HG02642 (cell line): ENCODE data around the gene KIAA1191.

Source experiments
- ATAC-seq: cut with Tn5 transposase; IDR thresholded peaks from one replicate; pipeline ENCODE4 v1.9.1; 2021; ENCODE audit warnings: mild to moderate bottlenecking; ENCODE audit not compliant: unreplicated experiment, poor library complexity

KIAA1191 gene

DNA sequence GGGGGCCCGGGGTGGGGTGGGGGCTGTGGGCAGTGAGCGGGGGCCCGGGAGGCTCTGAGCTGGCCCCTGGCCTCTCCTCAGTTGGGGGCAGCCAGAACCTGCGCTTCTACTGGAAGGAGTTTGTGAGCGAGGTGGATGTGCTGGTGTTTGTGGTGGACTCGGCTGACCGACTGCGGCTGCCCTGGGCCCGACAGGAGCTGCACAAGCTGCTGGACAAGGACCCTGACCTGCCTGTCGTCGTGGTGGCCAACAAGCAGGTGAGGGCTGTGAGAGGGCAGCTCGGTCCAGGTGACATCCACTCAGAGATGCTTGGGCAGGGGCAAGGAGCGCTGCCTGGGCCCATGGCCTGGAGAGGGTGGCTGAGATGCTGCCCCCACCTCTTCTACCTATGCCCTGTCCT is 7.2 kb upstream of the KIAA1191 start:
- ATAC-seq = no peak

DNA sequence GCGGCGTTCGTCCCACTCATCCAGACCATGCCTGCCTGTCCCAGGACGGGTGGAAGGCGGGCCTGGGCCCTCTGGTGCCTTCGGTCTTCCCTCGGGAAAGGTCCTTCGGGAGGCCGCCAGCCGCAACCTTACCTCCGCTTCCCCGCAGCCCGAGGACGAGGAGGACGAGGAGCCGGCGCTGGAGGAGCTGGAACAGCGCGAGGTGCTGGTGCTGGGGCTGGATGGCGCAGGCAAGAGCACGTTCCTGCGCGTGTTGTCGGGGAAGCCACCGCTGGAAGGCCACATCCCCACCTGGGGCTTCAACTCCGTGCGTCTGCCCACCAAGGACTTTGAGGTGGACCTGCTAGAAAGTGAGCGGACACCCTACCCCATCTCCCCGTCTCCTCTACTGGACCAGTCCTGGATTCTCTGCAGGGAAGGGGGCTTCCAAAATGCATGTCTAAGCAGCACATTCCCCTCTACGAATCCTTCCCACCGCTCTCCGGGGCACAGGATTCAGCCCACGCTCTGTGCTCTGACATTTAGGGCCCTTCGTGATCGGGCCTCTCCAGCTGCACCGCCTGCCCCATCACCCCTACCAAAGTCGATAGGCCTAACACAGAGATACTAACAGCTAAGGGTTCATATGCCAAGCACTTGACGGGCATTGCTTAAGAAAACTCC is 4.8 kb upstream of the KIAA1191 start:
- ATAC-seq = no peak

DNA sequence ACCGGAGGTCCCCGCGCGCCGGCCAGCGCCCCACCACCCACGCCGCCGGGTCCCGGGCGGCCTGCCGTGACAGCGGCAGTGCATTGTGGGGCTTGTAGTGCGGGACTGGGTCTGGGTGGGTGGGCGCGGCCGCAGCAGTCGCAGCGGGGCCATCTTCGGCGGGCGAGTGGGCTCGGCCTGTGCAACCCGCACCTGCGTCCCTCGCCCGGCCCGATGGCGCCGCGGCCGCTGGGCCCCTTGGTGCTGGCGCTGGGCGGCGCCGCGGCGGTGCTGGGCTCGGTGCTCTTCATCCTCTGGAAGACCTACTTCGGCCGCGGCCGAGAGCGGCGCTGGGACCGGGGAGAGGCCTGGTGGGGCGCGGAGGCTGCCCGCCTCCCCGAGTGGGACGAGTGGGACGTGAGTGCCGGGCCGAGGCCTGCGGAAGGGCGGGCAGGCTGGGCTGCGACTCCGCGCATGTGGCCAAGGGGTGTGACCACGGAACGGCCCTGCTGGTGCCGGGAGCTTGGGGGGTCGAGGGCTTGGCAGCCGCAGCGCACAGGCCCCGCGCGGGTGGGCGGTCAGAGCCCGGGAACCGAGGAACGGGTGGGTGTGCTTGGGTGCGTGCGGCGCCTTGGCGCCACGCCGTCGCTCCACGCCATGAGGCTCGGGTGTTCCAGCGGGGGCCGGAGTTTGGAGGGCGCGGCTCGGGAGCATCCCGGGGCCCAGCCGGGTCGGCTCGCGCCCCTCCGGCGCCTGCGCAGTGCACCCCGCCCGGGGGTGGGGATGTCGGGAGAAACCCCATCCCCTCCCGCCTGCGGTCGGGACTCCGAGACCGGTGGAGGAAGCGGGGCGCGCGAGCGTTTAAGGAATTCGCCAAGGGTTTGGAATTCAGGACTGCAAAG is 4.0 kb upstream of the KIAA1191 start, which contains the start of gene ARL10:
TSS of gene ARL10 (plus strand) at position 137 of the 881 bp plus-strand sequence. CDS start at position 214, 77 bp downstream.
- ATAC-seq = peak; percentile 41

DNA sequence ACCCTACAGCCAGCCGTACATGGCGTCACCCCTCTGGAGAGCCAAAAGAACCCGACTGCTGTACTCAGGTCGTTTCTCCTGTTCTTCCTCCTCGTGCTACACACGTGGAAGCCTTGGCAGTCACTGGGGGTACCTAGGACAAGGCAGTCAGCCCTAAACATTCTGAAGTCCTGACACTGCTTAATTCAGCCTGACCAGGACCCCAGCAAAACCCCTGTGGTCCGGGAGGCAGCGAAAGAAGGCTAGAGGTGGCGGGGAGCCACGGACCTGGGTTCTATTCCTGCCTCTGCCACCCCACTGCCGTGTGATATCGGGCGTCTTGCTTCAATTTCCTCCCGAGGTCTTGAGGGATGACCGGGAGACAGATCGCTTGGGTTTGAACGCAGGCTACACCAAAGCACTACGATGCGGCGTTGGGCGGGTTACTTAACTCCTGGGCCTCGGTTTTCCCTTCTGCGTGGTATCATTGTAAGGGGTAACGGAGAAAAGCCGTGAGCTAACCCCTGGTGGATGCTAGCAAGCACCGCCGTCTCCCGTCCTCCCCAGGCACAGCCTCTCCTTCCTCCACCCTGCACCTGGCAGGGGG is 3.3 kb upstream of the KIAA1191 start:
- no peak for ATAC-seq

DNA sequence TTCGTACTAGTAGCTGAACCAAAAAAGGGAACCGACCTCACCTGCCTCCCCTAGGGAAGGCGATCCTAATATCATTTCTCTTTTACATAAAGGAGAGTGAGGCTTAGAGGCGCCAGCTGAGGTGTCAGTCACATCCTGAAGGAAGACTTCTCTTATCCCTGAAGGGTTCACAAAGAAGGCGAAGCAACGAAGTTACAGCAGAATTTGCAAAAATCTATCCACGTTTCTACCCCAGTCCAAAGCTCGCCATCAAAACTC is 598 bp upstream of the KIAA1191 start:
- ATAC-seq = peak; percentile 5

DNA sequence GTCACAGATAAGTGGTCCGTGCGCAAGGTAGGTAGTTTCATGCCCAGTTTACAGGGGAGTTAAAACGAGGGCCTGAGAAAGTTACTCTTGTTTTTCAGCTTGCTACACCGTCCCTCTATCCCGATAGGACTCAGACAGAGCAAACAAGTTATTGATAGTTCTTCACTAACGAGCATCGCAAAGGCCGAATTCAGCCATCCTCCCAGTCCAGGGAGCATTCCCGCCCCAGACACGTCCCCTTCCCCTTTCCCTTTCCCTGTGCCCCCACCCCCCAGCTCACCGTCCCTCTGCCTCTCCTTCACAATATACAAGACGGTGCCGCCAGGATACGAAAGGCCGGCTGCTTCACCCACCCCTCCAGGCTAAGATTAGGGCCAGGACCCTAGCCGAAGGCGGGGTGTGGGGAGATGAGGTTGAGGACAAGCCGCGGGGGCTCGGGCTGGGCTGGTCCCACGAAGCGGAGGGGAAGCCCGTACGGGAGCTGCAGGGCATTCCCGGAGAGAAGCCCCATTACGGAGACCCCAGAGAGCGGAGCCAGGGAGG is 599 bp downstream of the KIAA1191 start:
- no peak for ATAC-seq

DNA sequence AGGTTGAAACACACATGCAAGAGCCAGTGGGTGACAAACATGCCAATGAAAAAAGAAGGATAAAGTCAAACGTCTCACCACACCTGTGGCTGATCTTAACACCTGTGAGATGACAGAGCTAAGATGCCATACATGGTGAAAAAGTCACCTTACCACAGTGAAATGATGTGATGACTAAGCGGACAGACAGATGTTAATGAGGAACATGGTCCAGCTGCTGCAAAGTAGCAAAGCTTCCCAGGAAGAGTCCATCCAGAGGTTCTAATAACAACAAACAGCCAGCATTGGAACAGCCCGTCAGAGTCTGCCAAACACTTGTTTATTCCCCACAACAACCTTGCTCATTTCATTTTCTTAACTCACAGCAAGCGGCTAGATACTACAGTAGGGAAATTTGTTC is 1.9 kb downstream of the KIAA1191 start:
- ATAC-seq = no peak

DNA sequence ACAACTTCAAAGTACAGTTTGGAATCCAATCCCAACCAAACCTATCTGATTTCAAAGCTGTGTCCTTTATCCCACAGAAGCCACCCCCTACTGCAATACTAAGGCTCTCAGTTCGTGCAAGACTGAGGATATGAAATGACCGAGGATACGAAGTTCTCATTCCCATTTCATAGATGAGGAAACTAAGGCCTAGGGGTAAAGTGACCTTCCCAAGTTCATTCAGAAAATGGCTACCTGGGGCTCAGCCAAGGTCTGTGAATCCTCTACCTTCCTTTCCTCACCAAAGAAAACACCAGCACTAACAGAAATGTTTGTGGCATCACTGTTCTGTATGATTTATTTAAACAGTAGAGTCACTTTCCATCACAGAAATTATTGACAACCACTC is 5.4 kb downstream of the KIAA1191 start:
- no peak for ATAC-seq

DNA sequence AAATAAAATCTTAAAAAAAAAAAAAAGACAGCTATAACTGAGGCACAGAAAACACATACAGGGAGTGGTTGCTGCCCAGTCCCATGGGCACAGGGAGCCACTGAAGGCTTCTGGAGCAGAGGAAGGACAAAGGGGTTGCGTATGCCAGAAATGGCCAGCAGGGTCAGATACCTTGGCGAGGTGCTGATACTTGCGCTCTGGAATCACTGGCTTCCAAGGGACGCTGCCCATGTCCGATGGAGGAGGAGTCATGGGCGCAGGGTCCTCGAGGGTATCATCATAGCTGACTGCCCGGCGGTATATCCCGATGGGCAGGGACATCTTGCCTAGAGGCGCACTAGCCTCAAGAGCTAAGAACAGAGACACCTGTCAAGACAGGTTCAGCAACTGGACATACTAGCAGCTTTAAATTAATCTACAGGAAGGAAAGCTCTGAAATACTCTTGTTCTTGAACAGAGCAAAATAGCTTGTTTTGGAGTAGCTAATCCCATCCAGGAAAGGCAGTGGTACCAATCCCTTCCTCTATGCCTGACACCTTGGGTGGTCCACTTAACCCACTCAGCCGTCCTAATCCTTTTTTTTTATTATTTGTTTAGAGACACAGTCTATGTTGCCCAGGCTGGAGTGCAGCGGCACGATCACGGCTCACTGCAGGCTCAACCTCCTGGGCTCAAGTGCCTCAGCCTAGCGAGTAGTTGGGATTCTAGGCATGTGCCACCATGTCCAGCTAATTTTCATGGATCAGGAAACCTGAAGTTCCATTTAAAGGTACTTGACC is 6.0 kb downstream of the KIAA1191 start:
- ATAC-seq = no peak

DNA sequence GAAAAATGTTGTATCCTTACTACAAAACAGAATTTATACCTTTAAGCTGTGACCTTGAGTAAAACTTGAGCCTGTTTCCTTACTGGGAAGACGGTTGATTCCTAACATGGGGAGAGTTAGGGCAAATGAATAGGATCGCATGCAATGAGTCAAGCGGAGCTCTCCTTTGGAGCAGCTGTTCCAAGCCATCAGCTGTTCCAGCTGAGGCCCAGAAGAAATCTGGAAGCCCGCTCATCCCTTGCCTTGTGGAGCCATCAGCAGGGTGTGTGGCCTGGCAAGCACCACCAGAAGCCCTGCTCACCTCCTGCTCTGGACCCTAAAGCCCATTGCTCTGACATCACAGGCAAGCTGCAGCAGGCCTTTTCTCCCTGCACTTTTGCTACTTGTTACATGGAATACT is 8.0 kb downstream of the KIAA1191 start:
- ATAC-seq = no peak

DNA sequence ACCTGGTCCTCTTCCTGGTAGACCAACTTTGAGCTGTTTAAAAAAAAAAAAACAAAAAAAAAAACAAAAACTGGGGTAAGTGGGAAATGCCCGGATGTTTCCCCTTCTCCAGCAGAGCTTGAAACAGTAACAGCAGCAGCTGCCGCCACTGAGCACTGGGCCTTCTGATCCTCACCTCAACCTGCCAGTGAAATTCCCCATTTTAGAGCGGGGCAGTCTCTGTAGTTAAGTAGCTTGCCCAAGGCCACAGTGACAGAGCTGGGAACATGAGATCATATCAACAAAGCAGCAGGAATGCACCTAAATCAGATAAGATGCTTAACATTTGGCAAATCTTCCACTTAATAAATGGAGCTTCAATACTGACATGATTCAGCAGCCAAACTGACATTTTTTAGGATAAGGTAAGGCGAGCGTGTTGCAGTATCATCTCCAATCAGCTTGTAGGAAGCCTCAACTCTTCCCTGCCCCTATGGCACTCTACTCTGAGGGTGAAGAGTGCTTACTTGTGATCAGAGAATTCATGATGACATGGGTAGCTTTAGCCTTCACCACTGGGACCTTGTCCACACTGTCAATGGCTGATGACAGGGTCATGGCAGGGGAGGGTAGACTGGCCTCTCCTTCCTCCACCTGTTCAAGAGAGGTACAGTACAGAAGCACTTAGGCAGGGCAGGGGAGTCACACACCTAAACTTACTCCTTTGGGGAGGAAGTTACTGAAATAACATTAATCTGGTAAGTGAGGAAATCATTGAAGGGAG is 9.3 kb downstream of the KIAA1191 start:
- no peak for ATAC-seq

DNA sequence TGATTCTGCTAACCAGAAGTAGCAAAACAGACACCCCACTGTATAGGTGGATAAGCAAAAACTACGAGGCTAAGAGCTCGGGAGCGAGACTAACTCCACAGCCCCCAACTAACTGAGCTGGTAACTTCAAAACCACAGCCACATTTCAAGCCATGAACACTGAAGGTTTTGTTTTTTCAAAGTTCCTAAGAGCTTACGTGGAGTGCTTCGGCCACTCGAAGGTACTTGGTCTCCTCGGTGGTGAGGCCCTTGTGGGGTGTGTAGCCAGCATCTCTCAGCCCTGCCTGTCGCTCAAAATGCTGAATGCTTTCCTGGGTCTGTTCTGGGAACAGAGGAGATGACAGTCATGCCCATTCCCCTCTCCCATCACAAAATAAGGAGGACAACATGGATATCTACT is 11.1 kb downstream of the KIAA1191 start:
- no peak for ATAC-seq

DNA sequence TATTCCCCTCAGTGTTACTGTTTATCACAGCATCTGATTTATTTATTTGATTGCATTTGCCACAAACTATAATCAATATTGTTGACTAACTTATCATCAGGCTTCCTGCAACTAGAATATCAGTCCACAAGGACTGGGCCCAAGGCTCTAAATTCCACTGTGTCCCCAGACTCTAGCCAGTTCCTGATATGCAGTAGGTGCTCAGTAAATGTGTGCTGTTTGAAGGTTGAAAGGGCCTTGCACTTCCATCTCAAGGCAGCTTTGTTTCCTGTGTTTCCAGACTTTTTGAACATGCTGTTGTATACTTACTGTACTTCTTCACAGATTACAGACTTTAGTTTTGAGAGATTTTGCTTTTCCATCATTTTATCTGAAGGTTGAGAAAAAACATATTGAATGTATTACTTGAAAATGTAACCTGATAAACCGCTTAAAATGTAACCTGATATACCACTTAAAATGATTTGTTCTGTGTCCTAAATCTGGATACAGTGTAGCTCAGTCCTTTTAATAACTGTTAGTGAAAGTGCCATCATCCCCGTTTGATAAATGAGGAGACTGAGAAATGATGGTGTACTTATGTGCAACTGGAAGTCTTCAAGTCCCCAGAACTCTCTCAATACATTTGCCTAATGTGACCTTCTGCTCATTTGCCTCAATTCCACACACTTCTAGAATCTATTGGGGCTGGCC is 18.7 kb downstream of the KIAA1191 start:
- ATAC-seq = no peak

DNA sequence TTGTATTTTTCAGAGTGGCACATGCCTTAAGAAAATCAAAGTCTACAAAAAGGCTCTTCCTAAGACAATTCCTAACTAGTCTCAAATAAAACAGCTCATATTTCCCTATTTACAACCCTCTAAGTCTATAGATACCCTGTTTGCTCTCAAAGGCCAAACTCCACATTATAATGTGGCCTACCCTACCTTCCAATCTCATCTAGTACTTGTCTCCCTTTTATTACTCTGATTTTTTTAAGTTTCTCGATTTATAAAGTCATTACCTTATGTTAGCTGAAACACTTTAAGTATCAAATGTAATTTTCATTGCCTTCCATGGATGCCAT is 19.4 kb downstream of the KIAA1191 start:
- no peak for ATAC-seq

DNA sequence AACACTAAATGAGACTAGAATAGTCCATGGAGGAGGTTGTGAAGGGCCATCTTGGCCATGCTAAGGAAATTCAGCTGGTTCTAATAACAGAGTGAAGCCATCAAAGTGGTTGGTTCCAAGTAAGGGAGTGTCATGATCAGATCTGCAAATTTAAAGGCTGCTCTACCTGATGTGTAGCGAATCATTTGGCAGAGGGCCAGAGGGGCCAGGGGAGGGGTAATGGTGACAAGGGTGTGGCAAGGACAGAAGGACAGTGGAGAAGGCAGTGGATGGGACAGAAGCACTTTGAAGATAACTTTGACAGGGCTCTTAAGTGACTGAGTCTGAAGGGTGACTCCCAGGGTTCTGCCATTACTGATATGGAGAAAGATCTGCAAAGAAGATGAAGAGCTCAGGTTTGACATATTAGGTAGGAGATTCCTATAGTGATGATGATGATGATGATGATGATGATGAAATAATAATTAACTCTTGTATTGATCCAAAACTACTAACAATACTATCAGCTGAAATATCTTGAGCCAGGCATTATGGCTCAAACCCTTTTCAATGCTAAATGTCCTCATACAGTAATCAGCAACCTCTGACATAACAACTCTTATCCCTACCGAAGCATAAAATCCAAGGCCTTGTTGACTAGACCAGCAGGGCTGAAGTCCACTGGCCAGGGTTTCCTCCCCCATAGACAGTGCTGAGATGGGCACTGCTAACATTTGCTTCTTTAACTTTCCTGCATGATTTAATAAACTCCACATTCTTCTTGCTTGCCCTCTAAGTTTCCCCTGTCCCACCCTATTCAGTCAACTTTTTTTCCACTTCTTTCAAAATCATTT is 20.0 kb downstream of the KIAA1191 start:
- no peak for ATAC-seq

DNA sequence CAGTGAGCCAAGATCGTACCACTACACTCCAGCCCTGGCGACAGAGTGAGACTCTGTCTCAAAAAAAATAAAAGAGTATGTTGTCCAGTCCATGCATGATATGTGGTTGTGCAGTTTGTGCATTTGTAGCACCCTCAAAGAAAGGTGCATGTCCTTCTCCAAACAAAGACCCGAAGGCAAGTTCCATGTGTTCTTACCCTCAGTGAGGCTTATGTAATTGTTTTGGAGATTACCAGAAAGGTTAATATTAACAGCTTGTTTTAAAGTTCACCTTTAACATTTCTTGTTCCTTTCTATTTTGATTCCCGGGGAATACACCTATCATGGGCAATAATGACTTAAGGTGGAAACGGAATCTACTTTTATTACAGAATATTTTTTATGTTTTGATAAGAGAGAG is 22.3 kb downstream of the KIAA1191 start:
- ATAC-seq = no peak

DNA sequence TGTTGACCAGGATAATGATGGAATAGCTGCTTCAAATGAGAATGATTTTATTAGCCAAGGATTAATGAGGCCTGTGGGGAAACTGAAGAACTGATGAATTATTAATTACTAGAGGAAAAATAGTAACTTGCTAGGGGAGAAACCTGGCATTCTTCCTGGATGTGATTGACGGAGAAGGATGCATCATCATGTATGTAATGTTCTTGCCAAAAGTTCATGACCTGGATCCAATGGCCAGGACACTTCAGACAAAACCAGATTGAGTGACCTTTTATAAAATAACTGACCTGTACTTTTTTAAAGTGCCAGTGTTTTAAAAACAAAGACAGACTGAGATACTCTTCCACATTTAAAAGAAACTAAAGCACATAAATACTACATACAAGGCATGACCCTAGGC is 23.7 kb downstream of the KIAA1191 start:
- ATAC-seq = no peak

DNA sequence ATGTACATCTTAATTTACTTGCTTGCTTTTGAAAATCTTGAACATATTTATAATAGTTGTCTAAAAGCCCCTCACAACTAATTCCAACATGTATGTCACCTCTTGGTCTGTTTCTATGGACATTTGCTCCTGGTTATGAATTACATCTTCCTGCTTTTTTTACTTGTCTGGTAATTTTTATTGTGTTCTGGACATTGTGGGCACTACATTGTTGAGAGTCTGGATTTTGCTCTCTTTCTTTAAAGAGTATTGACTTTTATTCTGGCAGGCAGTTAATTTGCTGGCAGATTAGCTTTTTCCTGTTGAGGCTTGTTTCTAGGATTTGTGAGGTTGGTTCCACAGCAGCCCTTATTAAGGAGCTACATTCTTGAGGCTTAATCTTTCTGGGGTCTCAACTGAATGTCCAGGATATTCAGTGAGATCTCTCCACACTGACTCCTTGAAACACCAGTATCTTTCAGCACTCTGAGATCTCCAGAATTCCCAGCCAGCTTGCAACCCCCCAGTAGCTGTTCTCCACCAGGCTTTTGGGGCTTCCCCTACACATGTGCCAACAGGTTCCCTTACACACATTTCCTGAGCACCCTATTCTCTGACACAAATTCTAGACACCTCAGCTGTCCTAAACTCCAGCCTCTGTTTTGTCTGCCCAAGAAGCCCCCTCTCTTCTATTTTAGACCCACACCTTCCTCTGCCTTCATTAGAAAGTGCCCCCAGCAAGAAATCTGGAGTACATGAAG is 27.4 kb downstream of the KIAA1191 start:
- ATAC-seq = no peak
